Progenitor cell of endocrine pancreas (in vitro differentiated cells): Measurements from ENCODE around the gene MEIOB. TPM values are rescaled to one million over a fixed set of nuclear protein-coding genes. Genes with fewer than 3 reads are reported as not detected.

Source experiments
- DNase-seq: peaks from one replicate; pipeline ENCODE4 v3.0.0; 2021; ENCODE audit warnings: low spot score; ENCODE audit not compliant: unreplicated experiment
- H3K27ac Mint-ChIP-seq: 2 replicates; pipeline ENCODE4 v1.8.0; 2021; ENCODE audit warnings: mild to moderate bottlenecking, moderate library complexity, mixed read lengths
- H3K27me3 Mint-ChIP-seq: 2 replicates; pipeline ENCODE4 v1.8.0; 2021; ENCODE audit warnings: mixed read lengths
- H3K36me3 Mint-ChIP-seq: 2 replicates; pipeline ENCODE4 v1.8.0; 2022; ENCODE audit warnings: mixed read lengths; ENCODE audit not compliant: insufficient read depth
- H3K4me1 Mint-ChIP-seq: 2 replicates; pipeline ENCODE4 v1.8.0; 2021; ENCODE audit warnings: low read depth, mixed read lengths
- H3K4me3 Mint-ChIP-seq: 2 replicates; pipeline ENCODE4 v1.8.0; 2021; ENCODE audit warnings: low read depth, mild to moderate bottlenecking, moderate library complexity, mixed read lengths
- H3K9me3 Mint-ChIP-seq: 2 replicates; pipeline ENCODE4 v1.8.0; 2021; ENCODE audit warnings: low read depth, mixed read lengths
- total RNA-seq: library from RNA; stranded (reverse); gene quantifications from 2 replicates; pipeline ENCODE4 v1.2.1, GENCODE V29; 2021
- TF ChIP-seq, protein P1 (sequence below): fragments of 200-600 bp; sonication (generic); IDR thresholded peaks from one replicate; pipeline ENCODE4 v1.5.0; 2021; ENCODE audit warnings: antibody characterized with exemption, mild to moderate bottlenecking; ENCODE audit not compliant: unreplicated experiment

MEIOB gene
- total RNA-seq, 1 donor from 2014 or later, result not detected

DNA sequence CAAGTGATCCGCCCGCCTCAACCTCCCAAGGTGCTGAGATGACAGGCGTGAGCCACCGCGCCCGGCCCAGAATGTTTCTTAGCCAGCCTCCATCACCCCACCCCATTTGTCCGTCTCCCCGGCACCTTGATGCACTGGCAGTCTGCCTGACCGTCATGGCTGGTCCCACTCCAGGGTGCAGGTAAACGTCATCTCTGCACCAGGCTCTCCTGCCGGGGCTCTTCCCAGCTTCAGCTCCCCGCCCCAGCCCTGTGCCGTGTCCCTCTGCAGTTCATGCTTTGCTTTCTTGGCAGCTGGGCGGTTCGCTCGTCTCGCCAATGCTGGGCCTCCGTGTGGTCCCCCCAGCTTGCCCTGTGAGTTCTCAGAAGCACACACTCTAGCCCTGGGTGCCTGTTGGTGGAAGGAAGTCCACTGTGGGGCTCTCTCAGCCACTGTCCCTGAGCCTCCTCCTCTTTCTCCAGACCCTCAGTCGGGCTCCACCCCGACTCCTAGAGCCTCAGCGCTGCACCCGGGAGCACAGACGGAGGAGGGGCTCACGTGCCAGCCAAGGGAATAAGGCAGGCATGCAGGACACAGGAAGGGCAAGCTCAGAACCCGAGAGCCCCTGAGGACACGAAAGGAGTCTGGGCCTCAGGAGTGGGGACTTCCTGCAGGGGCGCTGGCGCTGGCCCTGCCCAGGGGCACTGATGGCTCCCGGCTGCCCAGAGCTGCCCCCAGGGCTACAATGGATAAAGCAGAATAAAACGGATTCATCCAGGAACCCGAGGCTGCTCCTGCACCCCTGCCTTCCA lies 34.3 kb upstream of the MEIOB start:
- Mint-ChIP-seq H3K27ac (no peak overlapping the region), H3K4me3 (no peak overlapping the region), H3K27me3 (peaks cover 22% of the 10 kb centered on the region), H3K36me3 (no peaks in the 10 kb centered on the region), H3K4me1 (peaks cover 10% of the 10 kb centered on the region), H3K9me3 (no peaks in the 10 kb centered on the region)
- DNase-seq, result no peak
- TF ChIP-seq, protein P1, sequence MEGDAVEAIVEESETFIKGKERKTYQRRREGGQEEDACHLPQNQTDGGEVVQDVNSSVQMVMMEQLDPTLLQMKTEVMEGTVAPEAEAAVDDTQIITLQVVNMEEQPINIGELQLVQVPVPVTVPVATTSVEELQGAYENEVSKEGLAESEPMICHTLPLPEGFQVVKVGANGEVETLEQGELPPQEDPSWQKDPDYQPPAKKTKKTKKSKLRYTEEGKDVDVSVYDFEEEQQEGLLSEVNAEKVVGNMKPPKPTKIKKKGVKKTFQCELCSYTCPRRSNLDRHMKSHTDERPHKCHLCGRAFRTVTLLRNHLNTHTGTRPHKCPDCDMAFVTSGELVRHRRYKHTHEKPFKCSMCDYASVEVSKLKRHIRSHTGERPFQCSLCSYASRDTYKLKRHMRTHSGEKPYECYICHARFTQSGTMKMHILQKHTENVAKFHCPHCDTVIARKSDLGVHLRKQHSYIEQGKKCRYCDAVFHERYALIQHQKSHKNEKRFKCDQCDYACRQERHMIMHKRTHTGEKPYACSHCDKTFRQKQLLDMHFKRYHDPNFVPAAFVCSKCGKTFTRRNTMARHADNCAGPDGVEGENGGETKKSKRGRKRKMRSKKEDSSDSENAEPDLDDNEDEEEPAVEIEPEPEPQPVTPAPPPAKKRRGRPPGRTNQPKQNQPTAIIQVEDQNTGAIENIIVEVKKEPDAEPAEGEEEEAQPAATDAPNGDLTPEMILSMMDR, result no peak

DNA sequence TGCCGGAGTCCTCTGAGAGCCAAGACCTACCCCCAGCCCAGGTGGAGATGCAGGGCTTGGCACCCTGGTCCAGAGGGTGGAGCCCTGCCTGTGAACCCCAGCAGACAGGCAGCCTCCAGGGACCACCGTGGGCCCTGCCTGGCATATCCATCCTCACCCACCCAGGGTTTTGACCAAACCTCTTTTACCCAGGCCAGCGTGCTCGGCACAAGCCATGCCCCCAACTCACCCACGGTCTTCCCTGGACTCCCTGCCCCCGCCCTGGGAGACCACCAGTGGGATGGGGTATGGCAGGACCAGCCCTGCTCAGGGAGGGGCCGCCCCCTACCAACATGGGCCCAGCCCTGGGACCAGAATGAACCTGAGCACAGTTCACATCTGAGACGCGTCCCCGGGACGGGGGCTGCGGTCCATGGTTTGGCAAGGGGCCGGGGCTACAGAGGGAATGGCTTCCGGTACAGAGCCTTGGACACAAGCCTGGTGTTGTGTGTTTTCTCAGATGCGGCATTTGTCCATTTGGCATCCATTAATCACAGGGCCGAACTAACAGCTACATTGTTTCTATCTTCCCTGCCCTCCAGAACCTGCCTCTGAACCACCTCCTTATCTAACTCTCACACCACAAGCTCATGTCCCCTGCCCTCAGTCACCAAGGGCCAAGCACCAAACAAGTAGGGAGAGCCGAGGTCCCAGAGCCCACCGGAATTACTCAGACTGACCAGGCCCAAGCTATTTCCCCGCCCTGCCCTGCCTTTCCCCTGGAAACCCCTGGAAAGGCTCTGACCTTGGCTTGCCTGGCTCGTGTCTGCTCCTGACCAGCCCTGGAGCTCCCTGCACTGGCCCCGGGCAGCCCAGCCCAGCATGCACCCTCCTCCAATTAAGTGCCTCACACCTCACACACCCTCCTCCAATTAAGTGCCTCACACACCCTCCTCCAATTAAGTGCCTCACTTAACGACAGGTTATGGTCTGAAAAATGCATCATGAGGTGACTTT lies 32.2 kb upstream of the MEIOB start:
- no peak overlapping the region for H3K4me3 Mint-ChIP-seq
- no peaks in the 10 kb centered on the region for H3K9me3 Mint-ChIP-seq
- H3K27me3 Mint-ChIP-seq, result peaks cover 28% of the 10 kb centered on the region
- no peak overlapping the region for H3K27ac Mint-ChIP-seq
- no peak for DNase-seq
- H3K36me3 Mint-ChIP-seq, result no peaks in the 10 kb centered on the region
- TF ChIP-seq, protein P1, result no peak
- peaks cover 14% of the 10 kb centered on the region for H3K4me1 Mint-ChIP-seq

DNA sequence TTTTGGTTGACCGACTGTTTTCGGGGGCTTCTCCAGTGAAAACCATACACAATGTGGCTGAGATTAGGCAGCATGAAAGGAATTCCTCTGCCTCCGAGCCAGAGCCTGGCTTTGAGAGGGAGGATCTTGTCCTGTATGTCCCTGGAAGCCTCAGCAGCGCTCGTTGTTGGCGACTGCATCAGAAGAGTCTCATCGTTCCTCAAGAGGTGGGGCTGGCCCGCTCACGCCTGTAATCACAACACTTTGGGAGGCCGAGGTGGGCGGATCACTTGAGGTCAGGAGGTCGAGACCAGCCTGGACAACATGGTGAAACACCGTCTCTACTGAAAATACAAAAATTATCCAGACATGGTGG lies 31.2 kb upstream of the MEIOB start:
- DNase-seq, result no peak
- no peaks in the 10 kb centered on the region for H3K9me3 Mint-ChIP-seq
- peaks cover 12% of the 10 kb centered on the region for H3K4me1 Mint-ChIP-seq

DNA sequence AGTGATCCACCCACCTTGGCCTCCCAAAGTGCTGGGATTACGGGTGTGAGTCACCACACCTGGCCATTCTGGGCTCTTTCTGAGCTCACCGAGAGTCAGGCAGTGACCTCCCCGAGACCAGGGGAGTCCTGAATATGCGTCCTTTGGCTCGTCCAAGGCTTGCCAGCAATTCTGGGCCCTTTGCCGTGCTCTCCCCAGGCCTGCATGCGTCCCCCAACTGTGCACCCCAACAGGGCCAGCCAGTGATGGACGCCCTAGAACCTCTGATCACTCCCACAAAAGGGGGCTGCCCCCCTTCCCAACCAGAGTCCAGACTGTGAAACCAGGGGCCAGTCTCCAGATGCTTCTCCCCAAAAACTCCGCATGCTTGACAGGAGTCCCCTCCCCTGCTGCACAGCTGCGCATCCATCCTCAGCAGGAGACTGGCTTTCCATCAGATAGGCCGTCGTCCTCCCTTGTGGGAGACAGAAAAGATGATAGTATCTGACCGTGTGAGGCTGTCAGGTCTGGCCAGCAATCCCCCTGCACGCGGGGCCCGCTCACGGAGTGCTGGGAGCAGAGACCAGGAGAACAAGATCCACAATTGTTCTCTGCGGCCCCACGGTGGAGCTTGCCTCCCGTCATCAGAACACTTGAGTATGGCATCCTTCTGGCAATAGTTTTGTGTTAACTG lies 30.7 kb upstream of the MEIOB start:
- TF ChIP-seq, protein P1, result no peak
- no peak overlapping the region for H3K27ac Mint-ChIP-seq
- H3K27me3 Mint-ChIP-seq, result peaks cover 25% of the 10 kb centered on the region
- DNase-seq, result no peak
- H3K9me3 Mint-ChIP-seq, result no peaks in the 10 kb centered on the region
- no peak overlapping the region for H3K4me3 Mint-ChIP-seq
- H3K4me1 Mint-ChIP-seq, result peaks cover 12% of the 10 kb centered on the region
- H3K36me3 Mint-ChIP-seq, result no peaks in the 10 kb centered on the region

More for the DNA sequence above, 31.2 kb upstream of the MEIOB start:
- Mint-ChIP-seq H3K27ac (no peak overlapping the region), H3K36me3 (no peaks in the 10 kb centered on the region), H3K4me3 (no peak overlapping the region), H3K27me3 (peaks cover 25% of the 10 kb centered on the region)
- TF ChIP-seq, protein P1, result no peak

DNA sequence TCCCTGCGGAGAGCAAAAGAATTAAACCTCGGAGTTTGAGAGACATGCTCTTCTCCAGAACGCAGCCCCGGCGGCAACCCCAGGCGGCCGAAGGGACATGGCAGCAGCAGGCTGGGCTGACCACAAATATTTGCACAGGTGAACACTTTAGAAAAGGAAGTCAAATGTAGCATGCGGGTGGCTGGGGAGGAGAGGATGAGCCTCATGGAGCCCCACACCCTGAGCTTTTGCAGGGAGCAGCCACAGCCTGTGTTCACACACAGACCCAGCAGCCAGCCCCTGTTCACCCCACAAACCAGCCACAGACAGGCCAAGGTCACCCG lies 28.4 kb upstream of the MEIOB start:
- DNase-seq, result no peak
- Mint-ChIP-seq H3K4me1 (peaks cover 24% of the 10 kb centered on the region), H3K4me3 (peak overlapping the region; percentile 14), H3K36me3 (no peaks in the 10 kb centered on the region), H3K9me3 (no peaks in the 10 kb centered on the region), H3K27me3 (peaks cover 24% of the 10 kb centered on the region), H3K27ac (peak overlapping the region; percentile 86)
- TF ChIP-seq, protein P1, result no peak
